Right ventricle myocardium superior (tissue), 1 donor: ENCODE results near the gene TCP1. TPM values are rescaled to one million over a fixed set of nuclear protein-coding genes. Genes with fewer than 3 reads are reported as not detected.
A peak's percentile ranks its signal among the peaks of the same experiment; 100 is the strongest.

ENCODE experiments used
- ATAC-seq: fragments of 200-7000 bp; cut with Tn5 transposase; one replicate; pipeline ENCODE4 v1.9.1; 2020; ENCODE audit warnings: mild to moderate bottlenecking; ENCODE audit not compliant: poor library complexity
- DNase-seq: peaks from one replicate; pipeline ENCODE4 v3.0.0-alpha.2; 2020
- intact Hi-C: fragments of 100-400 bp; cut with DNase I; formaldehyde crosslinking; loops from one replicate; pipeline ENCODE4 v1.11.2; 2022
- total RNA-seq: library from RNA; stranded (reverse); fragmentation: NEBNext Ultra II Directional; extraction: Animal tissue kit (Norgen Biotek cat#: 25700); gene quantifications from one replicate; pipeline ENCODE4 v1.2.1, GENCODE V29; 2021
- donor health status: DM: no; HTN: yes; CAD: no; lungs with severe emphysema.

Gene TCP1
- total RNA-seq, 1 donor from 2014 or later = 159 TPM

- DNase-seq (peak; percentile 95), ATAC-seq (peak; percentile 94)
- intact Hi-C loops = loop anchor here (2.0 kb wide), 1 partner anchor 98 kb away; the partner anchor contains the start of gene SOD2
These were observed 950 bp upstream of the TCP1 start, which contains the start of gene MRPL18 for GRCh38 chr6:159790149-159790955. Gene MRPL18, plus strand, starts transcription at chr6:159790467. Its CDS starts 121 bp downstream, at chr6:159790588.

DNA sequence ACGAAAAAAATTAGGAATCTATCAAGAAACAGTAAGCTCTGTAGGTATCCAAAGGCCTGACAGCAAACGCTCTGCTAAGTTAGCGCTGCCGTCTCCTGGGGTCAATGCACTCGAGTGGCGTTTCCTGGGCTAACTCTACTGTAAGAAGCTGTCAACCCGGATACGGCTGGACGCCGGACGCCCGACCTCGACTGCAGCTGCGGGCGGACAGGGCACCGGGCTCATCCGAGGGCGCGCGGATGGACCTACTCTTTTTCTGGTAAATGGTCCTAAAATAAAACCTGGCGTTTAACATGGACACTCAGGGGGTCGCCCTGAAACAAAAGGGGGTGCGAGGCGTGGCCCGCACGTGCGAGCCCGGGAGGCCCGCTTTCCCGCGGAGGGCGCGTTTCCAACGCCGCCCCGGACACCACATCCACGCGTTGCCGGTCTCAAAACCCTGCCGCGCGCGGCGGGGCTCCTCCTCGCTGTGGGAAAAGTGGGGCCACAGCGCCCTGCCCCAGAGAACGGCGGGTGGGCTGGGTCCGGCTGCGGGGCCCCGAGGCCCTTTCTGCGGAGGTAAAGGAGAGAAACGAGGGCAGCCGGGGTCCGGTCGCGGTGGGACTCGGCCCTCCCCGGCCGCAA is 537 bp downstream of the TCP1 start:
- intact Hi-C loops = no loop called here
- peak; percentile 55 for DNase-seq
- ATAC-seq = no peak

DNA sequence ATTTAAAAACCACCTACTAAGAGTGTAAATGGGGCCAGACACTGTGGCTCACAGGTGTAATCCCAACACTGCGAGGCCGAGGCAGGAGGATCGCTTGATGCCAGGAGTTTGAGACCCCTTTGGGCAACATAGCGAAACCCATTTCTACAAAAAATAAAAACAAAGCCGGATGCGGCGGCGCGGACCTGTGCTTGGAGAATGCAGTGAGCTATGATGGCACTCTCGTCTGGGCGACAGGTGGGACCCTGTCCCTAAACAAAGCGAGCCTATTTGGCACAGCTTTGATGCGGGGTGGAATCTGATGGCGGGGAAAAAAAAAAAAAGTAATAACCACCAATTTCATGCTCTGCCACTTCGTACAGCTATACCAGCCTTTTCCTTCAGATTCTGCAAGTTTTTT is 1.1 kb downstream of the TCP1 start:
- ATAC-seq (no peak), DNase-seq (no peak)
- intact Hi-C loops = no loop called here

- ATAC-seq = no peak
- DNase-seq = no peak
- intact Hi-C loops = no loop called here
These were observed 10.8 kb downstream of the TCP1 start for GRCh38 chr6:159778542-159779103.

DNA sequence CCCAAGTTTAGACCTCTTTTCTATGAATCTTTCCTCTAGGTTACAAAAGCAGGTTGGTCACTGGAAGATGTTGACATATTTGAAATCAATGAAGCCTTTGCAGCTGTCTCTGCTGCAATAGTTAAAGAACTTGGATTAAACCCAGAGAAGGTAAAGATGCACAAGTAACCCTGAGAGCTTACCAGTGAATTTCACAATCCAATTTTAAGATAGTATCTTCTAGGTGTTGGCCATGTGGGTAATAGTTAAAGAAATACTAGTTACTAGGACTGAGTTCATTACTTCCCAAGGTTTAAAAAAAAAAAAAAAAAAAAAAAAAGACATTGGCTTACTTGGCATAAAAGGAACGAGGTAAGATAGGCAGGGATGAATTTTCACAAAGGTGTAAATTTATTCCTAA is 11.3 kb downstream of the TCP1 start:
- intact Hi-C loops = no loop called here
- ATAC-seq (no peak), DNase-seq (no peak)

DNA sequence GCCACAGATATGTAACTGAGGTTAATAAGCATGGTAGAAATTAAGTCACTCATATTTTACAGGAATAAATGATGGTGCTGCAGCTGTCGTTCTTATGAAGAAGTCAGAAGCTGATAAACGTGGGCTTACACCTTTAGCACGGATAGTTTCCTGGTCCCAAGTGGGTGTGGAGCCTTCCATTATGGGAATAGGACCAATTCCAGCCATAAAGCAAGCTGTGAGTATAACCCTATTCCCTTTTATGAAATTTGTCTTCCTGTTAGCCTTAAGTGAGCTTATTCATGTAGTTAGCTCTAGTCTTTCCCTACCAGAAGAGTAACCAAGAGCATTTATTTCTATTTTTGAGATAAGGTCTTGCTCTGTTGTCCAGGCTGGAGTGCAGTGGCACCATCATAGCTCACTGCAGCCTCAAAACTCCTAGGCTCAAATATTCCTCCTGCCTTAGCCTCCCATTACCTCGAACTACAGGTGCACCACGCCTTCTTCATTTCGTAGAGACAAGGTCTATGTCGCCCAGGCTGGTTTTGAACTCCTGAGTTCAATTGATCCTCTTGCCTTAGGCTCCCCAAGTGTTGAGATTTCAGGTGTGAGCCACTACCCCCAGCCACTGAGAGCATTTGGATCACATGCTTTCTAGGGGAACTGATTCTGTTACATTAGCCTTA is 12.0 kb downstream of the TCP1 start:
- intact Hi-C loops = no loop called here
- DNase-seq (no peak), ATAC-seq (no peak)

DNA sequence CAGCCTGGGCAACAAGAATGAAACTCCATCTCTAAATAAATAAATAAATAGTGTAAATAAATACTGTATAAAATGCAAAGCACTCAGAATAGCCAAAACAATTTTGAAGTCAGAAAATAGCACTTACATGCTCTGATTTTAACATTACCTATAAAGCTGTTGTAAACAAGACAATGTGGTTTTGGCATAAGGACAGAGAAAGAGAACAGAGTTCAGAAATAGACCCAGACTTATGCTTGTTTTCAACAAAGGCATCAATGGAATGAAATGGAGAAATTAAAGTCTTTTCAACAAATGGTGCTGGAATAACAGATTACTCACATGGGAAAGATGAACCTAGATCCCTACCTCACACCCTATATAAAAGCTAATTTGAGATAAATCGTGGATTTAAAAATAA is 17.2 kb downstream of the TCP1 start:
- intact Hi-C loops = no loop called here
- DNase-seq (no peak), ATAC-seq (no peak)

DNA sequence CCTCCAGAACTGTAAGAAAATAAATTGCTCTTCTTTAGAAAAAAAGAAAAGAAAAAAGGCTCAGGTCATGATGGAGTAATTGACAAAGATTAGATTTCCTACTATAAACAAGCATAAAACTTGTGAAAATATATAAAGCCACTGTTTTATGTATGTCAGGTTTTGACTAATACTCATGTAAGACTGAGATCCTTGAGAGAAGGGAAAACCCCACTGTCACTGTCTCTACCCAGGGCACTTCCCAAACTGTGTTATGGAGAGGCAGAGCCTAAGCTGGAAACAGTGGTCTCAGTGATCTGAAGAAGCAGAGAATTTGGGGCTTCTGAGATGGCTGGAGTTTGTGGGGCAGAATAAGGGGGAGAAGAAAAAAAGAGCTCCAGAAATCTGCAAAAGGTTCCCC is 19.9 kb downstream of the TCP1 start:
- DNase-seq (no peak), ATAC-seq (no peak)
- intact Hi-C loops = no loop called here

DNA sequence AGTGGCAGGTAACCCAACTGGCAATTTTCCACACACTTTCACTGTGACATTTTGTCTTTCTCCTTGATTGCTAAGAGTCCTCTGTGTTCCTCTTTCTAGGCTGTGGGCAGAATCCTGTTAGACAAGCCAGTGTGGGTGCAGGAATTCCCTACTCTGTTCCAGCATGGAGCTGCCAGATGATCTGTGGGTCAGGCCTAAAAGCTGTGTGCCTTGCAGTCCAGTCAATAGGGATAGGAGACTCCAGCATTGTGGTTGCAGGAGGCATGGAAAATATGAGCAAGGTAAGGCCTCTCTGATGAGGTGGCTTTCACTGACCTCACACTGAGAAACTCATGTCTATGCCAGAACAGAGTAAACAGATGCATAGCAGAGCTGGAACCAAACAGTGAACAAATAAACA is 22.5 kb downstream of the TCP1 start:
- ATAC-seq (no peak), DNase-seq (no peak)
- intact Hi-C loops = no loop called here

DNA sequence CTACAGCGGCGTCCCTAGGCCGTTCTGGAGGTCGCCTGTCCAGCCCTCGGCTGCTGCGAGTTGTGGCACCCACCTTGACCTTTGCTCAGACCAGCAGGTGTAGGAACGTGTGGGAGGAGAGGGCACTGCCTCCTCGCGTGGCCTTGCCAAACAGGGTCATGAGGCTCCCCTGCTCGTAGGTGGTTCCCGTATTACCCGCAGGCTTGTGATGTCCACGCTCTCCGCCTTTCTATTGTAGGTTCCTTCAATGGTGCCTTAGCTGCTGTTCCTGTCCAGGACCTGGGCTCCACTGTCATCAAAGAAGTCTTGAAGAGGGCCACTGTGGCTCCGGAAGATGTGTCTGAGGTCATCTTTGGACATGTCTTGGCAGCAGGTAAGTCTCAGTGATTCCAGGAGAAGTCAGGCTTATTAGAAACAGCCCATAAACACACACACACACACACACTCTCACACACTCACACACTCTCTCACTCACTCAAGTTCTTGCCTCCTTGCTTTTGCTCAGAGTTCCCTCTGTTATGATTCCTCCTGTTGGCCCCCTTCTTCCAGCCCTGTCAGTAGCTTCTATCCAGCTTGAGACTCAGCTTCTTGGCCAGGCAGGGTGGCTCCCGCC is 26.6 kb downstream of the TCP1 start:
- ATAC-seq = no peak
- intact Hi-C loops = loop anchor here (5.0 kb wide), 1 partner anchor 70 kb away; the partner anchor contains the start of gene SOD2

DNA sequence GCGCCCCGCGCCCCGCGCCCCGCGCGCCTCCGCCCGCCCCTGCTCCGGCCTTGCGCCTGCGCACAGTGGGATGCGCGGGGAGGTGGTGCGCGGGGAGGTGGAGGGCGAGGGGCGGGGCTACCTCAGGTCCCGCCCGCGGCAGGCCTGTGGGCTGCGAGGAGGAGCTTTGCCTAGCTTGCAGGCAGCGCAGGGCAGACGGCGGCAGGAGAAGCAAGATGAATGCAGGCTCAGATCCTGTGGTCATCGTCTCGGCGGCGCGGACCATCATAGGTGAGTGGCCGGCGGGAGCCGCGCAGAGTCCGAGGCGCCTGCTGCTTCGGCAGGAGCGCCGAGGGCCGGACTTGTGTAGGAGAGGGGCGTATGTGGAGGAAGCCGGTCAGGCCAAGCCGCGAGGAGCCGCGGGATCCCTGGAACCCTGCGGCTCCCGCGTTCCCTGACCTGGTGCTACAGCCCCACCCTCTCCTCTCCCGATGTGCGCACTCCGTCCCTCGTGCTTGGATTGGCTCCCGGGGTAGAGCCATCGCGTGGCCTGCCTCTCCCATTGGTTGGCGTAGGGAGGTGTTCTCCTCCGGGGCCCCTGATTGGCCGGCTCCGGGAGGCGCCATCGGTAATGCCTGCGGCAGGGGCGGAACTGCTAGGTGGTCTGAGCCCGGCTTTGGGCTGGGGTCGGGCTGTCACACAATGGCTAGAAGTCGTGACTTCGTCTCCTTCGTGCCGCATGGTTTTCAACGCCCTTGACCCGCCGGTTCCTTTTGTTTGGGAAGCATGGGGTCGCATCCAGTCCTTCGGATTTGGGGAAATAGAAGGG is 27.3 kb downstream of the TCP1 start, which contains the start of gene ACAT2:
ACAT2 (plus strand) TSS at position 173 of the 808 bp plus-strand sequence; CDS start at position 216, 43 bp downstream.
- peak; percentile 99 for ATAC-seq
- intact Hi-C loops = loop anchor here (5.0 kb wide), 1 partner anchor 70 kb away; the partner anchor contains the start of gene SOD2

More for the DNA sequence above, 26.6 kb downstream of the TCP1 start:
- DNase-seq = no peak

GRCh38 chr6:159761129-159761872 is 28.1 kb downstream of the TCP1 start:
- DNase-seq (peak; percentile 50), ATAC-seq (no peak)
- intact Hi-C loops = loop anchor here (5.0 kb wide), 1 partner anchor 69 kb away; the partner anchor contains the start of gene SOD2

More for the DNA sequence above, 27.3 kb downstream of the TCP1 start, which contains the start of gene ACAT2:
- DNase-seq = peak; percentile 97

DNA sequence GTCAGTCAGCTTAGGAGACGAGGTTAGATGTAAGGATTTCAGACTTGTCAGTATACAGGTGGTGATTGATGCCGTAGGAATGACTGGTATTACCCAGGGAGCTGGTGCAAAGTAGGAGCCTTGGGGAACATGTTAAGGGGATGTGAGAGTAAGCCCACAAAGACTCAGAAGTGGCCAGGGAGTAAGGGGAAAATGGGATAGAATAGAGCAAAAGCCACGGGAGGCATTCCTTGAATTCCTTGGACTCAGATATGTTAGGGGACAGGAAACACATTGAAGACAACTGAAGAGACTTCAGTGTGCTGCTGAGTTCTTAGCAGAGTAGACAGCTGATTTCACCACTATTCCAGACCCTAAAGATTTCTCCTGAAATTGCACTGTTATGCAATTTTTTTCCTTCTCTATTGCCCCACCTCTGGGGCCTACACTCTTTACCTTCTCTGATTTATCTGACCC is 28.8 kb downstream of the TCP1 start:
- intact Hi-C loops = loop anchor here (5.0 kb wide), 1 partner anchor 68 kb away; the partner anchor contains the start of gene SOD2
- DNase-seq (no peak), ATAC-seq (no peak)

DNA sequence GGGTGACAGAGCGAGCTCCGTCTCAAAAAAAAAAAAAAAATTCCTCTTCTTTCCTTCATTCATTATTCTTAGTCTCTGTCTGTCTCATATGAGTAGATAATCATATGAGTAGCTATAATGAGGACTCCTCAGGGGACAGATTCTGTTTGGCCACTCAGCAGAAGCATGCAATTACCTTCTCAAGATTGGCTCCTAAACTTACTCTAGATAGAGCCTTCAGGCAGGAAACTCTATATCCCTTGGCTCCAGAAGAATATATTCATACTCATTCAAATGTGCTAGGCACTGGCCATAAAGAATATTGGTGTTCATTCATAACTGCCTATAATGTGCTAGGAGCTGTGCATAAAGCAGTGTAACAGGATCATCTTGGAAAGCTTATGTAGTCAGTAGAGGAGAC is 29.8 kb downstream of the TCP1 start:
- no peak for ATAC-seq
- intact Hi-C loops = loop anchor here (5.0 kb wide), 1 partner anchor 67 kb away; the partner anchor contains the start of gene SOD2
- no peak for DNase-seq

GRCh38 chr6:159758031-159759001 is 31.1 kb downstream of the TCP1 start:
- ATAC-seq (no peak), DNase-seq (no peak)
- intact Hi-C loops = no loop called here

- intact Hi-C loops = no loop called here
- DNase-seq (no peak), ATAC-seq (no peak)
These were observed 32.9 kb downstream of the TCP1 start for GRCh38 chr6:159756508-159756907.
